ENCODE data around the gene BCL2L2. TPM values are rescaled to one million over a fixed set of nuclear protein-coding genes. Genes with fewer than 3 reads are reported as not detected.

The BCL2L2 gene
- total RNA-seq, 1 experiment from 2014 or later: 18.2 TPM

DNA sequence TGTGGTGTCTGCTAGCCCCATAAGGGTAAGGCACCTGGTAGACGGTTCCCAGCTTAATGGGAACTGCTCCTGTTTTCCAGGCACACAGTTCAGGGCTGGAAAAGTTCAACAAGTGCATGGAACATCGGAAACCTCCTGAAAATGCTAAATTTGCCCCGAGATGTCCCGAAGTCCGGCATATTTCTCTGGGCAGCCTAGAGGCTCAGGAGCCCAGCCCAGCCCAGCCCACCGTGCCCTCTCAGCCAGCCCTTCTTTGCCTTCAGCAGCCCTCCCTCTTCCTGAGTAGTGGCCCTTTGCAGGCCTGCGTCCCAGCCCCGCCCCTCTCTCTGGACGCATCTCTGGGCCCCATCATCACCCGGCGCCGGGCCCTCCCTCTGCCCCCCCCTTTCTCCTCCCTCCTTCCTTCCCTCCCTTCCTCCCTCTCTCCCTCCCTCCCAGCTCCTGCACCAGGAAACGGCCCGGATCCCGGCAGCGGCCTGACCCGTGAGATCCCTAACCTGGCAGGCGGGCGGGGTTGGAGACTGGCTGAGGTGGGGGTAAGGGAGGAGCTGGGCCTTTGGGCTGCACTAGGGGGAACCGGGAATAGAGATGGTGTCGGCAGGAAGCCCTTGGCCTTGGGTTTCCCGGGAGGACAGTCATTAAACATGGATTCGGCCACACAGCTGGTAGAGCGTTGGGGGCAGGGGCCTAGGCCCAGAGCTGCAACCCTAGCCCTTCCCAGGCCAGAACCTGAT is at the start of gene BCL2L2 (continued):
- TF ChIP-seq FOXJ3 (CRISPR knock-in tag; IDR thresholded peaks at IDR 0.05; ENCODE audit: borderline replicate concordance): no peak
- TF ChIP-seq SP1 (CRISPR knock-in tag; conservative IDR thresholded peaks at IDR 0.05): peak; percentile 95
- peak; percentile 33; the same call in 1 of the 2 replicates for TF ChIP-seq ZNF281 (CRISPR knock-in tag; IDR thresholded peaks at IDR 0.05)
- 0 out of 2 replicates have a peak, but pooled peaks have one; percentile 53 for TF ChIP-seq FOXP1 (CRISPR knock-in tag; IDR thresholded peaks at IDR 0.05; ENCODE audit: borderline replicate concordance)
- TF ChIP-seq TEAD1 (CRISPR knock-in tag; IDR thresholded peaks at IDR 0.05): no peak
- TF ChIP-seq MYBL2 (CRISPR knock-in tag; IDR thresholded peaks at IDR 0.05): no peak; the same call in 1 of the 2 replicates
- no peak for TF ChIP-seq TP53 (CRISPR knock-in tag; IDR thresholded peaks at IDR 0.05)
- peak; percentile 53; the same call in 1 of the 2 replicates for TF ChIP-seq ELF4 (CRISPR knock-in tag; IDR thresholded peaks at IDR 0.05; ENCODE audit: low read depth)
- TF ChIP-seq, protein P1, sequence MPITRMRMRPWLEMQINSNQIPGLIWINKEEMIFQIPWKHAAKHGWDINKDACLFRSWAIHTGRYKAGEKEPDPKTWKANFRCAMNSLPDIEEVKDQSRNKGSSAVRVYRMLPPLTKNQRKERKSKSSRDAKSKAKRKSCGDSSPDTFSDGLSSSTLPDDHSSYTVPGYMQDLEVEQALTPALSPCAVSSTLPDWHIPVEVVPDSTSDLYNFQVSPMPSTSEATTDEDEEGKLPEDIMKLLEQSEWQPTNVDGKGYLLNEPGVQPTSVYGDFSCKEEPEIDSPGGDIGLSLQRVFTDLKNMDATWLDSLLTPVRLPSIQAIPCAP (CRISPR knock-in tag; IDR thresholded peaks at IDR 0.05): 0 out of 2 replicates have a peak, but pooled peaks have one; percentile 32
- TF ChIP-seq, protein P2, sequence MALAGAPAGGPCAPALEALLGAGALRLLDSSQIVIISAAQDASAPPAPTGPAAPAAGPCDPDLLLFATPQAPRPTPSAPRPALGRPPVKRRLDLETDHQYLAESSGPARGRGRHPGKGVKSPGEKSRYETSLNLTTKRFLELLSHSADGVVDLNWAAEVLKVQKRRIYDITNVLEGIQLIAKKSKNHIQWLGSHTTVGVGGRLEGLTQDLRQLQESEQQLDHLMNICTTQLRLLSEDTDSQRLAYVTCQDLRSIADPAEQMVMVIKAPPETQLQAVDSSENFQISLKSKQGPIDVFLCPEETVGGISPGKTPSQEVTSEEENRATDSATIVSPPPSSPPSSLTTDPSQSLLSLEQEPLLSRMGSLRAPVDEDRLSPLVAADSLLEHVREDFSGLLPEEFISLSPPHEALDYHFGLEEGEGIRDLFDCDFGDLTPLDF (CRISPR knock-in tag; IDR thresholded peaks at IDR 0.05): peak; percentile 51; the same call in 1 of the 2 replicates
- TF ChIP-seq, protein P3, sequence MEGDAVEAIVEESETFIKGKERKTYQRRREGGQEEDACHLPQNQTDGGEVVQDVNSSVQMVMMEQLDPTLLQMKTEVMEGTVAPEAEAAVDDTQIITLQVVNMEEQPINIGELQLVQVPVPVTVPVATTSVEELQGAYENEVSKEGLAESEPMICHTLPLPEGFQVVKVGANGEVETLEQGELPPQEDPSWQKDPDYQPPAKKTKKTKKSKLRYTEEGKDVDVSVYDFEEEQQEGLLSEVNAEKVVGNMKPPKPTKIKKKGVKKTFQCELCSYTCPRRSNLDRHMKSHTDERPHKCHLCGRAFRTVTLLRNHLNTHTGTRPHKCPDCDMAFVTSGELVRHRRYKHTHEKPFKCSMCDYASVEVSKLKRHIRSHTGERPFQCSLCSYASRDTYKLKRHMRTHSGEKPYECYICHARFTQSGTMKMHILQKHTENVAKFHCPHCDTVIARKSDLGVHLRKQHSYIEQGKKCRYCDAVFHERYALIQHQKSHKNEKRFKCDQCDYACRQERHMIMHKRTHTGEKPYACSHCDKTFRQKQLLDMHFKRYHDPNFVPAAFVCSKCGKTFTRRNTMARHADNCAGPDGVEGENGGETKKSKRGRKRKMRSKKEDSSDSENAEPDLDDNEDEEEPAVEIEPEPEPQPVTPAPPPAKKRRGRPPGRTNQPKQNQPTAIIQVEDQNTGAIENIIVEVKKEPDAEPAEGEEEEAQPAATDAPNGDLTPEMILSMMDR (IDR thresholded peaks at IDR 0.05): no peak
- TF ChIP-seq GRHL2 (CRISPR knock-in tag; IDR thresholded peaks at IDR 0.05; ENCODE audit: insufficient replicate concordance, severe bottlenecking): no peak
- peak; percentile 96 for TF ChIP-seq CREM (CRISPR knock-in tag; IDR thresholded peaks at IDR 0.05)
- TF ChIP-seq, protein P4, sequence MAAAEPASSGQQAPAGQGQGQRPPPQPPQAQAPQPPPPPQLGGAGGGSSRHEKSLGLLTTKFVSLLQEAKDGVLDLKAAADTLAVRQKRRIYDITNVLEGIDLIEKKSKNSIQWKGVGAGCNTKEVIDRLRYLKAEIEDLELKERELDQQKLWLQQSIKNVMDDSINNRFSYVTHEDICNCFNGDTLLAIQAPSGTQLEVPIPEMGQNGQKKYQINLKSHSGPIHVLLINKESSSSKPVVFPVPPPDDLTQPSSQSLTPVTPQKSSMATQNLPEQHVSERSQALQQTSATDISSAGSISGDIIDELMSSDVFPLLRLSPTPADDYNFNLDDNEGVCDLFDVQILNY (CRISPR knock-in tag; IDR thresholded peaks at IDR 0.05): peak; percentile 62; the same call in 1 of the 2 replicates
- peak; percentile 45; the same call in 1 of the 2 replicates for TF ChIP-seq ETV6 (CRISPR knock-in tag; IDR thresholded peaks at IDR 0.05)

GRCh38 chr14:23258256-23258655 is 48.4 kb upstream of the BCL2L2 start:
- Mint-ChIP-seq H3K27ac (peak overlapping the region; percentile 68), H3K4me1 (peaks cover 23% of the 10 kb centered on the region), H3K27me3 (ENCODE audit: low read depth) (peaks cover 11% of the 10 kb centered on the region), H3K9me3 (no peaks in the 10 kb centered on the region), H3K36me3 (no peaks in the 10 kb centered on the region), H3K4me3 (no peak overlapping the region)
- TF ChIP-seq ZNF317 (CRISPR knock-in tag; IDR thresholded peaks at IDR 0.05; ENCODE audit: borderline replicate concordance, low read depth) (no peak), TCF7 (CRISPR knock-in tag; IDR thresholded peaks at IDR 0.05; ENCODE audit: low read depth) (no peak), TP53 (CRISPR knock-in tag; IDR thresholded peaks at IDR 0.05) (no peak), JAZF1 (CRISPR knock-in tag; IDR thresholded peaks at IDR 0.05) (no peak), SP1 (CRISPR knock-in tag; conservative IDR thresholded peaks at IDR 0.05) (no peak), EMX1 (CRISPR knock-in tag; IDR thresholded peaks at IDR 0.05) (no peak)
- TF ChIP-seq, protein P5, sequence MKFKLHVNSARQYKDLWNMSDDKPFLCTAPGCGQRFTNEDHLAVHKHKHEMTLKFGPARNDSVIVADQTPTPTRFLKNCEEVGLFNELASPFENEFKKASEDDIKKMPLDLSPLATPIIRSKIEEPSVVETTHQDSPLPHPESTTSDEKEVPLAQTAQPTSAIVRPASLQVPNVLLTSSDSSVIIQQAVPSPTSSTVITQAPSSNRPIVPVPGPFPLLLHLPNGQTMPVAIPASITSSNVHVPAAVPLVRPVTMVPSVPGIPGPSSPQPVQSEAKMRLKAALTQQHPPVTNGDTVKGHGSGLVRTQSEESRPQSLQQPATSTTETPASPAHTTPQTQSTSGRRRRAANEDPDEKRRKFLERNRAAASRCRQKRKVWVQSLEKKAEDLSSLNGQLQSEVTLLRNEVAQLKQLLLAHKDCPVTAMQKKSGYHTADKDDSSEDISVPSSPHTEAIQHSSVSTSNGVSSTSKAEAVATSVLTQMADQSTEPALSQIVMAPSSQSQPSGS (CRISPR knock-in tag; IDR thresholded peaks at IDR 0.05; ENCODE audit: borderline replicate concordance, low read depth): no peak
- no peak for ATAC-seq
- CTCF ChIA-PET: interaction anchor here (1.5 to 2.4 kb wide), 2 partner anchors 138 to 189 kb away, joined by 3 to 17 read pairs; no protein-coding TSS in a partner anchor
- POLR2A ChIA-PET: interaction anchor here (1.2 kb wide), 1 partner anchor 163 kb away, joined by 4 read pairs; the partner anchor contains the start of genes ACIN1 and C14orf119
- DNase-seq (ENCODE audit: low spot score): no peak

All from WTC11 (cell line).